DMS 273 (cell line): ENCODE measurements around the gene DPP10.
"Not testable (repeated sequence)": the region's sequence is repeated elsewhere in the genome, so short reads cannot be mapped to it uniquely, and the experiment has no call there.

Source experiments
- DNase-seq: peaks from one replicate; lab custom pipeline; 2025; ENCODE audit not compliant: unreplicated experiment; lab: John Stamatoyannopoulos, UW

The DPP10 gene

GRCh38 chr2:114442510-114442909 is at the start of gene DPP10:
Gene DPP10, plus strand, starts transcription at chr2:114442641.
- peak; percentile 28 for DNase-seq

DNA sequence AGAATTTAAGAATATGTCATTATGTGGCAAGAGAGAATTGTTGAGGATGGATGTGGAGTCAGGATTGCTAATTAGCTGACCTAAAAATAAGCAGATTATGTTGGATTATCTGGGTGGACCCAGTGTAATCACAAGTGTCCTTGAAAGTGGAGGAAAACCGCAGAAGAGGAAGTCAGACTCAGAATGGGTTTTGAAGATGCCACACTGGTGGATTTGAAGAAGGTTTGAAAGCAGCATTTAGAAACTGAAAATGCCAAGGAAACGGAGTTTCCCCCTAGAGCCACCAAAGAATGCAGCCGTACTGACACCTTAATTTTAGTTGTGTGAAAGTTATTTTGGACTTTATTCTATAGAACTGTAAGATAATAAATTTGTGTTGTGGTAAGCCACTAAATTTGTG is 41.6 kb upstream of the DPP10 start:
- no peak for DNase-seq

GRCh38 chr2:114405247-114406116 is 37.0 kb upstream of the DPP10 start:
- DNase-seq, result no peak

DNA sequence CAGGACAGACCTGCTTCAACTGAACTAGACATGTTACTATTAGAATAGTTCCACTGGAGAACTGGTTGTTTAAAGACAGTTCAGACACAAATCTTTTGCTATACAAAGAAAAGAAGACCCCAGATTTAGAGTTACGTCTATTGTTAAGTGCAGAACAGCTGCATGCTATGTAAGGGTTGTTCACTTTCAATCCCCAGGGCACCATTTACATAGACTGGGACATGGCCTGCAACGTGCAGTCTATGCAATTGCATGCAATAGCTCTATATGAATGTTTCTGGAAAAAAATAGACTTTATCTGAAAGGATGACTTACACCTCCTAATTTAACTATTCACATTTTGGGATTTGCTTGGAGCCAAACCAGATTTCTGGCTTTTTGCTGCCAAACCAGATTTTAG is 36.1 kb upstream of the DPP10 start:
- no peak for DNase-seq

DNA sequence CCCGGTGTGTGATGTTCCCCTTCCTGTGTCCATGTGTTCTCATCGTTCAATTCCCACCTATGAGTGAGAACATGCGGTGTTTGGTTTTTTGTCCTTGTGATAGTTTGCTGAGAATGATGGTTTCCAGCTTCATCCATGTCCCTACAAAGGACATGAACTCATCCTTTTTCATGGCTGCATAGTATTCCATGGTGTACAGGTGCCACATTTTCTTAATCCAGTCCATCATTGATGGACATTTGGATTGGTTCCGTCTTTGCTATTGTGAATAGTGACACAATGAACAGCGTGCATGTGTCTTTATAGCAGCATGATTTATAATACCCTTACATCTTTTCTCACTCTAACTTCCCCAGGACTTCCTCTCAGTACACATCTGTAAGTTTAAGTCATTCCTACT is 35.1 kb upstream of the DPP10 start:
- not testable (repeated sequence) for DNase-seq

DNA sequence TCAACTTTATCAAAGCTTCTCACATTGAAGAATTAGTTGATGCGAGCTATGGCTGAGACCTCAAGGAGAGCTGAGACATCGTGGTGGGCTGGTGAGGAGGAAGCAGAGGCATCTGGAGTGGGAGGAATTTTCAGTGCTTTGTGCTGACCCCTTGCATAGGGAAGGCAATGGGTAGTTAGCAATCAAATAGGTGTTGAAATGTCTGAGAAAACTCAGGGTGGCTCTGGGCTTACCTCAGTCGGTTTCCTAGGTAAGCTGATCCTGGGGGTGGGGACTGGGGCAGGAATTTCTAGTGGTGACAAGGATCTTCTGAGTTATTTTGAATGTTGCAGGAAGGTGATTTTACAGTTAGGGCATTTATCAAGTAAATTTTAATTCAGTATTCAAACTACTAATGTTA is 20.7 kb upstream of the DPP10 start:
- no peak for DNase-seq

GRCh38 chr2:114424699-114425098 is 17.7 kb upstream of the DPP10 start:
- no peak for DNase-seq

GRCh38 chr2:114426756-114427155 is 15.7 kb upstream of the DPP10 start:
- no peak for DNase-seq

DNA sequence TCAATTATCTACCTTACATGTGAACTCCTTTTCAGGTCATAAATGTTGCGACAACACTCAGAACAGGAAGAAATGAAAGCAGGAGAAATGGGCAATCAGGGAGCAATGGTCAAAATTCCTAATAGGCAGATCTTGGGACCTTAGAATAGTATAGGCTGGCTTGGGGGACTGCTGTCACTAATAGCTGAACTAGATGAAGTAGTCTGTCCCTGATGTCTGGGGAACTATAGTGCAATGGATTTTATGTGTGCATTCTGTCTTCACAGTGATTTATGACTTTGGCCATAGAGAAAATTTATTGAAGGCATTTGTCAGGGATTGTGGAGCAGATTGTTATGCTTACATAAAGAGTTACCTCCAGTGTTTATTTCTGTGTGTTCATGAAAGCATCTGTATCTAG is 6.1 kb upstream of the DPP10 start:
- no peak for DNase-seq

GRCh38 chr2:114446571-114446970 is 4.1 kb downstream of the DPP10 start:
- no peak for DNase-seq

DNA sequence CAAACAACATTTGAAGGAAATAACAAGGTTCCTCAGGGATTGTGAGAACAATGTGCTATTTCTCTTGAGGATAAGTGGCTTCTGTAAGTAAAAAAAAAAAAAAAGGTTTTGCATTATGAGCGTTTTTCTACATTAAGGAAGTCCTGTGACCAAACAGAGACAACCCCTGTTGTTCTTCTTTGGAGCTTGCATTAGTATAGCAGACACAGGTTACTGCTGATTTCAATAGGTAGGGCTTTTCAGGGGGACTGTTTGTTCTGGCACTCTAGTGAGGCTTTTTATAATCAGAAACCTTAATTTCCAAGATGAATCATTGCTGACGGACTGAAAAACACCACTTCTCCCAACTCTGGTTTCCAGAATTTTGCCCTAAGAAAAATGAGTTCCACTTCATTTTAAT is 8.2 kb downstream of the DPP10 start:
- no peak for DNase-seq

- DNase-seq, result no peak
These were observed 14.1 kb downstream of the DPP10 start for GRCh38 chr2:114456566-114456965.

DNA sequence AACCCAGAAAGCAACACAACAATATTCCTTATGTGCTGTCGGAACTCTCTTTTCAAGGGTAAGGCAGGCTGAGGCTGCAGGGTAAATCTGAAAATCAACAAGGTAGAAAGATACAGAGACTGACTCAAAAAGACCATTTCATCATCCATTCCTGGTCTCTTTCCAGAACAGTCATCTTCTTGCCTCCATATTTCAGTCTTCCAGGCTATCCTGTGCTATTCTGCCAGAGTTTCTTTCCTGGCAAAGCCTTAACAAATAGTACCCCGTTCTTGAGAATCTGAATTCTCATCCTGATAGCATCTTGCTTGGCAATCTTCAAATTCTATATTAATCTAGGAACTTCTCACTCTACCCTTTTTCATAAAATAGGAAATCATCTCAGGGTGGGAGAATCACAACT is 15.5 kb downstream of the DPP10 start:
- DNase-seq, result no peak

DNA sequence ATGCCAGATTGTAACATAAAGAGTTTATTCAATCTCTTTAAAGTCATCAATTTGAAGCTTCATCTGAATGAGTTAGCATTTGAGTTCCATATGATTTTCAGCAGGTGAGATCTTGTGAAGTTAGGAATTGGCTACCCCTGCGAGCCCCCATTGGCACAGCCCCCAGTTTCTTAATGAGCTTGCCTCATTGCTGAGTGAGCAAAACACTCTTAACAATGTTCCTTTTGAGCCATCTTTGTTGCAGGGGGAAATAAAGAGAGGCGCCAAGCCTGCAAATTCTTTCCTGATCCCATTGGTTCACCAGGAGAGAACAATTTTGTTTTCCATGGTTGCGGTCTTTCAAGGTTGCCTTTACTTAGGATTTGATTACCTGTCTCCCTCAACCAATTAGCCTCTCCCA is 18.7 kb downstream of the DPP10 start:
- DNase-seq, result no peak

- no peak for DNase-seq
These were observed 22.7 kb downstream of the DPP10 start for GRCh38 chr2:114464961-114465706.

DNA sequence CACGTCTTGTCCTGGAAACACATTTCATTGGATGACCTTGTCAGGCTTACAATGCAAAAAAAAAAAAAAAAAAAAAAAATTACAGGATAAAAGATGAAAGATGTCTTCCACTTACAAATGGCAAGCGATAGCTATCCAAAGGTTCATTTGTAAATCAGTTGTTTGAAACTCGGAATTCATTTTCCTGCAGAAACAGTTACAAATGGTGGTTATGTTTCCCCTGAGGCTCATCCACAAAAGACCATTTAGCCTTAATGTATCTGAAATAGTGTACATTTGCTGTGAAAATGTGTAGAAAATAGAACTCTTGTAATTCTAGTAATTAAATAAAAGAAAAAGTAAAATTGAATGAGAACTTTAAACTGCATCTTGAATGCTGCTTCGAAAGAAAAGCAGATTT is 25.9 kb downstream of the DPP10 start:
- no peak for DNase-seq

GRCh38 chr2:114472246-114472645 is 29.8 kb downstream of the DPP10 start:
- DNase-seq, result no peak

- no peak for DNase-seq
These were observed 30.3 kb downstream of the DPP10 start for GRCh38 chr2:114472726-114473125.

DNA sequence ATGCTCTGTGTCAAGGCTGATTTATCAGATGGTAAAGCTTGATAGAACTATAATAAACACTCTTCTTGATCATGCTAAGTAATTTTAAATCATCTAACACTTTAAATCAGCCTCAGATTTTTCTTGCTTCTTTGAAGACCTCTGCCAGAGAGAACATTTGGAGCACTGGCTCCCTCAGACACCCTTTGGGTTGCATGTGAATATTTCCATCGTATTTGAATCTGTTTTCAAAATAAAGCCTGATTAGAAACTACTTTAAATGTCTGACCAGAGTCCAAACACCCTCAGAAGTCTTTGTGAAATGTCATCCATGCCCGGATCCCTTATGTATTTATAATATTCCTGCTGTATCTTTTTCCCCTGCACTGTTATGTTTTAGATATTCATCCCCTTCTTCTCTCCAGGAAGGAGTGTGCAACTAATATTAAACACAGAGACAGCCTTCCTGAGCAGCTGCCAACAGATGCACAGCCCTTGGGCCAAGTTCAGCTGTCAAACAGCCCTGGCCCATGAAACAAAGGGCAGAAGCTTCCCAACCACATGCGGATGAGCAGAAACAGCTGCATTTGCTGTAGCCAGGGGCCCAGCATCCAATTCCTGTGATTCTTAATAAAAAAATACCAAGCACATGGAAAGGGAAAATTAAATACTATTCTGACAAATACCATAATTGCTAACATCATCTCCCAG is 46.5 kb downstream of the DPP10 start:
- no peak for DNase-seq

GRCh38 chr2:114495046-114495445 is 52.6 kb downstream of the DPP10 start:
- DNase-seq, result no peak

- no peak for DNase-seq
These were observed 54.5 kb downstream of the DPP10 start for GRCh38 chr2:114496959-114497358.

GRCh38 chr2:114499101-114499500 is 56.7 kb downstream of the DPP10 start:
- no peak for DNase-seq
